ENCODE measurements around the gene TRPM3.

TRPM3 gene

DNA sequence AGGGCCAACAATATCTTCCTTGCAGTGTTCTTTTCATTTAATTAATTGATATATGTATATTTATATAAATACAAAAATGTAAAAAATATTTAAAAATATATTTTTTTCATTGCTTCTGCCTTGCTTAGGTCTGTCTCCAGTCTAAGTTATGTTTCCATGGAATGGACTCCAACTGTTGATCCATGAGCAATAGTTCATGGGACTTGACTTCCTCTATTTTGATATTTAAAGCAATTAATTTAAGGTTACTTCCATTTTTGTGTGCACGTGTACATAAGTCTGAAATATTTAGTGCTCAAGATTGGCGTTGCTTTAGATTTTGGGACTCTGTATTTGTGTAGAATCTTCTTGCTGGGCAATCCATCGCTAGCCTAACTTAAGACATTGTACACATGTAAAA is 551.6 kb downstream of the TRPM3 start:
- ATAC-seq, result no peak

DNA sequence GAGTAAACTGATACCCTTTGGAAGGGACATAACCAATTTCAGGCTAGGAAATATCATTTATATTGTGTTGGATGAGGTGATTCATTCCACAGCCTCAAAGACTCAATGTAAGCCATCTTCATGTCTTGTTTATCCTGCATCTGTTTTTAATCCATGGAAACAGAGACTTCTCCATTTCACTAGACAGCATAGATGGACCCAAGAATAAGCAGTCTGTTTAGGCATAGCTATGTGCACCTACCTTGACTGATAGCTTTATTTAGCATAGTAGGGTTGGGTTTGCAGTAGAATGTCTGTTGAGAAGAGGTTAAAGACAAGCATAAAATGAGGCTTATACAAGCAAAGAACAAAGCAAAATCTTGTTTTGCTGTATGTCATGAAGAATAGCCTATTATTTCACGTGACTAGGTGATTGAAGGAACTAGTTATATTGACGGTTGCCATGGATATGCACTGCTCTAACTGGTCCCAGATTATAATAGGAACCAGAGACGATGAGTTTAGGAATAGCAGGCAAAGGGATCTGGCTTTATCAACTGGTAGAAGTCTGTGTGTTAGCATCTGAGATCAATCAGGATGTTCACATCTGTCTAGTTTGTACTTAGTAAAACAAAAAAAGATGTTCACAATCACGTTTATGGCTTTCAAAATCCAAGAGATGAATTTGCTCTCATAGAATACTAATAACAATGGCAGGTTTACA is 552.2 kb downstream of the TRPM3 start:
- no peak for ATAC-seq

DNA sequence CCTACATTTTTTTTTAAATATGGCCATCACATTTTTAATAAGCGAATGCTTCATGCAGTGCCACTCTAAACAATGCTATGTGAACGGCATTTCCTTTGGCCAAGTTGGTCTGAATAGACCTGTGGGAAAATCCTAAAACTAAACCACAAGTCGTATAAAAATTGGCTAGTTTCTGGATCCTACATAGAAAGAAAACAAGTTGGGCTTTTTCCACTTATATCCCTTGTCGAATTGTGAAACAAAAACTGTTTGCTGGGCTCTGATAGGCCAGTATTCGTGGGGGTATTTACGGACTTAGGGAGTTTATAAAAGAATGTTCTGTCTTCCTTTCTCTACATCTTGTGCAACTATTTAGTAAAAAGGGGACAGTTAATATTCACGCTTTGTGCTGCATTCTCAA is 553.9 kb downstream of the TRPM3 start:
- no peak for ATAC-seq

DNA sequence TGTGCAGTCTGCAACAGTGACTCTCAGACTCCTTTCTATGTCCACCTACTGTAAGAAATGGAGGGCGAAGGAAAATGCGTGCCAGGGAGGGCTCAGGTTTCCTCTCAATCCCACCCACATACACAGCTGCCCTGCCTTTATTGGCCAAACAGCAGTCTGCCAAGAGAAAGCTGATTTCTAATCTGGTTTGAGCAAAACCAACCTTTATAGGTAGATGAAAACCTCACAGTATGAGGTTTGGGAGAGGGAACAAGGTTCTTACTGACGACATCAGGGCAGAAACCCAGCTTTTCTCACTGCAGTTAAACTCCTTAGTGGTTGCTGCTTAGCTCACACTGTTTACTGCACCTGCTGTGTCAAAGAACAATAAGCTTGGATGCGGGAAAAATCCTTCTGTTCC is 554.7 kb downstream of the TRPM3 start:
- no peak for ATAC-seq

DNA sequence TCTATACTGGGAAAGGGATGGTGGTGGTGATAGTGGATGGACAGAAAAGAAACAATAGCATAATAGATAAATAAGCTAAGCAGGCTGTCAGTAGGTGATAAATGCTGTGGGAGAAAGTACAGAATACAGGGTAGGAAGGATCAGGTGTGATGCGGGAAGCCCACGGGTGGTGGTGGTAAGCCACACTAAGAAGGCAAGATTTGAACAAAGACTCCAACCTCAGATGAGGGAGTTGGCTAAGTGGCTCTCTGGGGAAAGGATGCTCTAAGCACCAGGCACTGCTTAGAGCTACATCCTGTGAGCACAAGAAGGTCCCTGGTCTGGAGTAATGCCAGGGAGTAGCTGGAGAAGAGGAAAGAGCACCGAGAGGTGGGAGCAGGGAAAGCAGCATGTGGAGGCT is 555.4 kb downstream of the TRPM3 start:
- ATAC-seq, result no peak

DNA sequence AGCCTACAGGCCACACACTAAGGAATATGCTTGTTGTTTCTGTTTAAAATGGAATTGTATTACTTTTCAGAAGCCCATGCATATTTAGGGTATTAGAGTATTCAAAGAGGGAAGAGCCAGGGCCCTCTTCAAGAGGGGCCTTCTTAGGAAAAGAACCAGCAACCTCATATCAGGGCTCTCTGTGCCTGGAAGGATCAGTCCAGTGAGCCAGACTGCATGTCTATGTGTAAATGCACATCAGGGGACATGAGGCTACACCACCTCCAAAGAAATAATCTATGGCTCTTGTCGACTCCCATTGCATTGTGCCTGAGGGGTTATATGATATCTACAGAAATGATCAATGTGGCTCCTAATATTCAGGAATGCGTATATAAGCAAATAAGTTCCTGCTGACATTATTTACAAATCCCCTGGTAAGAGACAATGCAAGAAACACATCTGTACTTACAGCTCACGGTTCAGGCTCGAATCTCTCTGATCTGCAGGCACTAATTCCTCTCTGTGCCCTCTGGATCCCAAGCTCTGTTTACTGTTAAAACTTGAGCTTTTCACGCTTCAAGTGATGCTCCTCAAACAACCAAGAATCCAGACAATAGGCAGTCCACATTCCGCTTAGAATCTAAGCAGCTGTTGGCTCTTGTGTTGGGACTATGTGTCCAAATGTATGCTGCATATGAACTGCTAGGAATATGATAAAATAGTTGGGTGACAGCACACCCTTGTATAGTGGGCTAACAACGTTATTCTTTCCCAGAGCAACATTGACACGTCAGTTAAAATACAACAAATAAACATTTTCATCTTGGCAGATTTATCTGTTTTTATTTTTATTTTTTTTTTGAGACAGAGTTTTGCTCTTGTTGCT is 556.7 kb downstream of the TRPM3 start:
- no peak for ATAC-seq

DNA sequence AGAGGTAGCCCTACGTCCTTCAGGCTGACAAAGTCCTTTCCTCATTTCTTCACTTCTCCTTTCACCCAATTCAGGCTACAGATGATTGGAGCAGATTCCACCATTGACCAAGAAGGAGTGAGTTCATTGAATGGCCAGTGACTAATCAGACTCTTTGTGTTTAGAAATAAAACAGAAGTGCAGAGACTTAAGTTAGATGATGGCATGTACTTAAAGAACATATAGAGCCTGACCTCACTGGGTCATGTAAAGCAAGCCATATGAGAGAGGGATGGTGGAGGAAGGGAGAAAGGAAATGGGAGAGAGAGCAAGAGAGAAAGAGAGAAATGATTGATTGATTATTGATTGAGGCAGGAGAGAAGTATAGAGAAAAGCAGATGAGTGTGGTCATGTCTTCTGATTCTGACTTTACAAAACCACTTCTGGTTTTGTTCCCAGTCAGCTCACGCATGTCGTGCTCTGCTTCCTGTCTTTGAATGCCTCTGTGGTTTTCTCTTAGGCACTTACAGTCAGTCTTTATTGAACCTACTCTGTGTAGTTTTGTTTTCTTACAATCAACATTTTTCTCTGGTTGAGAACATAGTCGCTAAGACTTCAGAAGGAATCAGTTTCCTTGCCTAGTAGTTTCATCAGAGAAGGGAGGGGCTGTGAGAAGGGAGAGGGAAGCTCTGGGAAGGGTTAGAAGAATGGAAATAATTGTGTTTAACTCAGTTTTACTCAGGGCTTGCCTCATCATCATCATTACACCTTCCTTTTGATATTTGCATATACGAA is 557.8 kb downstream of the TRPM3 start:
- peak; percentile 93 to 94 for ATAC-seq

DNA sequence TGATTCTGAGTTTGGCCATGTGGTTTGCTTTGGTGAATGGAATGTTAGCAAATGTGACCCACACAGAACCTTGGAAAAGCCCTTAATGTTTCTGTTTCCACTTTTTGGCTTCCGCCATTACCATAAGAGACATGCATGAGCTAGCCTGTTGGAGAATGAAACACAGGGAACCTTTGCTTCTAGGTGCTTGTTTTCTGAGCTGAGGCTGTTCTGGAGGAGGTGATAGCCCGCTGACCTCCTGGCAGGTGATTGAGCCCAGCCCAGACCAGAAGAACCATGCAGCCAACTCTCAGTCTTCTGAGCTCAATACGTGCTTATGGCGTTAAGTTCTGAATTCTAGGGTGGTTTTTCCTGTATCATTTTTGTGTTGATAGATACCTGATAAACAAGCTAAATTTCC is 558.4 kb downstream of the TRPM3 start:
- no peak for ATAC-seq

DNA sequence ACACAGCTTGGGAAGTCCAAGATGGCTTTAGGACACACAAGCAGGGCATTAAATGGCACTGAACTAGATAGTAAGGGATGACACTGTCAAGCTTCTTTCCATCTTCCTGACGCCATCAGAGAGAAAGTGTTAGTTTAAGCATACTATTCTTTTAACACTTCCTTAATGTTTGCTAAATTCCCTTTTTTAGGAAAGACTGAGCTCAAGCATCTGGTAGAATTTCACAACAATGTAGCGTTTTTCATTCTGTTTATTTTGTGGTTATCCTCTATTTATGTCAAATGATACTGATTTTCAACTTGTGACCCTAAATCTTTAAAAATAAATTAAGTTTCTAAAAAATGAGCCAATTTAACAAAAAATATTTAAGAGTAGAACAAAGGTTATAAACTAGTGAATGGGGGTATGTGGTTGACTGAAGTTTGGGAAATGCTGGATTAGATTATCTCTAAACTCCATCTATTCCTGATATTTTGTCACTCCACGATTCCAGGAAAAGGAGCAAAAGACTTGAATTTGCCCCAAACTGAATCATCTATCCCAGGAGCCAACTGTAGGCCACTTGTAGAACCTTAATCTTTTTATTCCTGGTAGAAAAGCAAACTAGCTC is 559.5 kb downstream of the TRPM3 start:
- no peak for ATAC-seq

DNA sequence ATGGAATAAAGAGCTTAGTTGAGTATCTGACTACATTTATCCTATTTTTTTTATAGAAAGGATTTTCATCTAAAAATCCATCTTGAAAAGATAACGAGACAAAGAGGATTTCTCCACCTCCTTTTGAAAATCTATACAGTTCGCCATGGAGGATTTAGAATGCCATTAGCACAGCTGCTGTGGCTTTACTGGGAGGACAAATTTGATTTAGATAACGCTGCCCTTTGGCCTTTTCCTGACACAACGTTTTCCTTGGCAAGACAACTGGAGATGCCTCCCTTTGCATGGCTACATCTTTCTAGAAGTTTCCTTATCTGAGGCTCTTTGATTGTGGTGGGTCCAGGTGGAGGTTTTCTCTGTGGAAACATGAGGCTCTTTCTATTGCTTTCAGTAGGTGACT is 560.3 kb downstream of the TRPM3 start:
- no peak for ATAC-seq

DNA sequence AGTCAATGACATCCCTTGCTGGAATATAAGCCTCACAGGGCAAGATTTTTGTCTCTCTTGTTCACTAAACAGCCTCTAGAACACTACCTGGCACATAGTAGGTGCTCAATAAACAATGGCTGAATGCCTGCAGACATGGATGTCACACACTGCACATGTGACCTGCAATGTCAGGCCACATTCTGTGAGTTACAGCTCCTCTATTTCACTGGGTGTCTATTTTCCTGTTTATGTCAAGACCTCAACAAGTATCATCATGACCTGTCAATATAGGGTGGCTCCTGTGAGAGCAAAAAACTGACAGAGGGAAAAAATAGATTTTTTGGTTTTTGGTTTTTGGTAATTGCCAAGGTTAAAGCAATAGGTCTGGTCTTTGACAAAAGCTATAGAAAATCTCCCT is 562.3 kb downstream of the TRPM3 start:
- no peak for ATAC-seq

DNA sequence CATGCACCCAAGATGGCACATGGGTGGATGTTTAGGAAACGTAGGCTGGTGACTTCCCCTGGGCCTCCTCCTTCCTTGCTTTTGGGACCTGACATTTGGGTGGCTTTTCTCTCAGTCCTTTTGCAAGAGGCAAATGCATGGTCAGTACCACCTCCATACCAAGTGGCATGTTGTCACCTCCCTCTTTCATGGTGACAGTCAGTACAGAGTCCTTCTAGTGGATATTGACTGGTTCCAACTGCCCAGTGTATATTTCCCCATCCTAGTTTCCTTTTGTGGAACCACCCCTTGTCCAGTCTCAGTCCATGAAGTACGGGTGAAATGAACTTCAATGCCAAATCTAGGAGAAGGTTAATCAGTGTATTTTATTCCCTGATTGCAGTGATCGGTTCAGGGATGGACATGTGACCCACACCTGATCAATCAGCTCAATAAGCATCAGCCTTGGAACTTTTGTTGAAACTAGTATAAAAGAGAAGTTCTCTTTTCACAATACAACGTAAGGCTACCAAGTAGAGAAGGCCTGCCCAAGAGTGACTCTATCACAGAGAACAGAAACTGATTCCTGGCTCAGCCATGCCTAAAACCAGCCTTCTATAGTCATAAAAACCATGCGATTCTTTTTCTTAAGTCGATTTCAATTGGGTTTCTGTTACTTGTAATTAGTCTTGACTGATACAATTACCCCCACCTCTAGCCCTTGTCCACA is 563.6 kb downstream of the TRPM3 start:
- ATAC-seq, result peak; percentile 38 to 60

DNA sequence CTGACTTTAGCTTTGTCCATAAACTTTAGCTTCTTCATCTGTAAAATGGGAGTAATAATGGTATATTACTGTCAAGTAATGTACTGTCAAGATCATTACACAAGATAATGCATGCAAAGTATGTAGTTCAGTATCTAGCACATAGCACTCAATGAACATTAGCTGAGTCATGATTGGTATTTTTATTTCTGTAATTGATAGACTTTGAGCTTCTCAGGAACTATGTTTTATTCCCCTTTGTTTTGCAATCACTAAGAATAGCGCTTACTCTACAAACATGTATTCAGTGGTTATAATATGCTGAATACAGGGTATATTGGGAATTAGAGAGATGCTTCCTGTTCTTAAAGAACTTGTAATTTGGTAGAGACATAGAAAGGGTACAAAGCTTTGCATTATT is 564.6 kb downstream of the TRPM3 start:
- ATAC-seq, result no peak

DNA sequence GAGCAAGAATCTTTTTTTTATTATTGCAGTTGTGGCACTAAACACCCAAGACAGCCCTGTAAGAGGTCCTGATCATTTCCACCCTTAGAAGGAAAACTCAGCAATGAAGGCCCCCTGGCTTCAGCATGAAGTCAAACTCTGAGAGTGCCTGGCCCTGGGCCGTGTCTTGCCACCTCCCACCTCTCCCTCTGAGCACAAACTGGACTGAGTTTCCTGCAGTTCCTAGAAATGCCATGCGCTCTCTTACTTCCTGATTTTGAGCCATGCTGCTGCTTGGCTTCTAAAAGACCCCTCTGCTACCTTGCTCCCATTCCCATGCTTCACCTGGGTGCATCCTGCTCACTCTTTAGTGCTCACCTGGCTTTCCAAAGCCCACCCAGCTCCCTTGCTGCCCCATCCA is 566.5 kb downstream of the TRPM3 start:
- no peak for ATAC-seq

DNA sequence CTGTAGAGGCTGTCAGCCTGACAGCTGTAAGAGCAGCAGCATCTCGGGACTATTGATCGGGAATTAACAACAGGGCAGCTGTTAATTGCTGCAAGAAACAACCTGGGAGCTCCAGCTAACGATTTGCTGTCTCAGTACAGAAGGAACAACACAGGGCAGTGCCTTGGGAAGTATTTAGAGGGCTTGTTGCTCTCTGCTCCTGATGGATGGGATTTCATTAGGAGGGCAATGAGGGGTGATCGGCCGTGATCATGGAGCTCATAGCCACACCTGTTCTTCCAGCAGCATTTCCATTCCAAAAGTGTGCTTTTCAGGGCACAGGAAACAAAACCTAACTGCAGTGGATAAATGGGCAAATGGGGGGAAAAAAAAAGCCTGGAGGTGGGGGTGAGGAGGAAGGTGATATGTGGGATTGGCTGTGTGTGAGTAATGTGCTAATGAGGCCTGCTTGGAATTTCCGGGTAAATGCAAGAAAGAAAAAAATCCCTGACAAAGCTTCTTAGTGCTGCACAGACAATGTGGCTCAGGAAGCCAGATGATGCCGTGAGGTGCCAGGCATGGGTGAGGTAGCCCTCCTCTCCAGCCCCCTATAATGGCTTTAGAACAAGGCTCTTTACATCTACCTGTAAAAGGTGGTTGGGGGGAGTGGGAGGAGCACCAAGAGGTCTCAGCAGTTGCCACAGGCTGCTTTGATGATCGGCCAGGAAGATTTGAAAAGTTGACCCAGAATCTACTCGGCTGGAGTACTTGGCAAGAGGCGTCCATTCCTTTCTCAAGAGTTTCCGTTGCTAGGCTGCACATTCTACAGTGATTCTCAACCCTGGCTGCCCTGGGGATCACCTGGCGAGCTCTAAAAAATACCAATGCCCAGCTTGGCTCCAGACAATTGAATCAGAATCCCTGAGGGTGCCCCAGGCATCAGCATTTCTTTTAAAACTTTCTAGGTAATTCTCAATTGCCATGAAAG is 567.4 kb downstream of the TRPM3 start:
- no peak for ATAC-seq

DNA sequence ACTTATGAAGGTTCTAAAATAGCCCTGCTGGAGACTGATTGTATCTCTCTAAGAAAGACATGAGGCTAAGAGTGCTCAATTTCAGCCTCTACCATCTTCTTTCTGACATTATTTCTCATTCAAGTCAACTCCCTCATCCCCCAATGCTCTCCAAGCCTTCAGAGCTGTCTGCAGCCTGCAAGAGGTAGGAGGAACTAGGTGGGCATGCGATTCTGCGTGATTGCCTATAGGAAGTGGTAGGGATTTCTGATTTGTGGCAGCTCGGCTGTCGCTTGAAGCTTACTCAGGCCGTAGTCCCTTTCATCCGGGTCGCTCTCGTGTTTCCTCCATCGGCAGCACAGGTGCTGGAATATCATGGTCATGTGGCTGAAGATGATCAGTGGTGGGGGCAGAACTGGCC is 568.9 kb downstream of the TRPM3 start:
- no peak for ATAC-seq

DNA sequence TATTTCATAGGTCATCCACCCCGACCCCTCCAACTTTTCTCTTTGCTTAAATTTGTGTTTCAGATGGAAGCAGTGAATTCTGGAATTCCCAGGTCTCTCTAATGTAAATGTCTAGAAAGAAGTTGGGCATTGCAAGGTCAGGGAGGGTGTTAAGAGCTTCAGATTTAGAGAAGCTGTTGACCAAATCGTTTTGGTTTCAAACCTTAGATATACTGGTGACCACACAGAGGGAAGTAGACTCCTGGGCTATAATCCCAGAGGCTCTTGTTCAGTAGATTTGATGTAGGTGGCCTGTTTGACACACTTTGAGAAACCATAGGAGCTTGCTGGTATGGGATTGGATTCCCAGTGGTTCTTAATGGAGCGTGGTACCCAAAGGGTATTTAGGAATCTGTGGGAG is 569.6 kb downstream of the TRPM3 start:
- ATAC-seq, result no peak

DNA sequence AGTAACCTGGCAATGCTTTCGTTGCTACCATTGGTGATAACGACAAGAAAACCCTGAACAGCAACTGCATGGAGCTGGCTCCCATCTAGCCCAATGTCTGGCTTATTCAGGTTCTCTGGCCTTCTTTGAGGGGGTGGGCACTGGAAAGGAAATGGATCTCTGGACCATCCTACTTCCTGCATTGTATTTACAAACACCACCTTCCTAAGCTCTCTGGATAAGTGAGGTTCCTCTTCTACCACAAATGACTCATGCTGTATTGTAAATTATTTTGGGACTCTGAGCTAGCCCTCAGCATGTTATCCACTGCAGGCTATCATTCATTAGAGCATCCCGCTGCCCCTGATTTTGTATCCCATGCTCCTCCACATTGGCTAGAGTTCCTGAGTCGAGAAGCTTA is 570.0 kb downstream of the TRPM3 start:
- no peak for ATAC-seq

DNA sequence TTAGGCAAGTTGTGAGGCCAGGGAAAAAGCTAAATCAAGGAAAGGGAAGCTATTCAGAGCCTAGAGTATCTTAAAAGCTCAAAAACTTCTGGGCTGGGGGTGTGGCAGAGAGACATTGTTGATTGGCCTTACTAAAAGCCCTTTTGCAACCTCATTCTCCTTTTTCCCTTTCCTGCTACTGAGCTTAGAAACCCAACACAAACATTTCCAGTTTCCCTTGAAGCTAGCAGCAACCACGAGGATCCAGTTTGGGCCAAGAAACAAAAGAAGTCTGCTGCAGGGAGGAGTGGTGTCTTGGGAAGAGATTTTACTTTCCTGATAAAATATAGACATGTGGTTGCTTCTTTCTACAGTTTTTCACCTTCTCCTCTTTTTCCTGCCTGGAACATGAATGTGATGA is 571.5 kb downstream of the TRPM3 start:
- no peak for ATAC-seq

DNA sequence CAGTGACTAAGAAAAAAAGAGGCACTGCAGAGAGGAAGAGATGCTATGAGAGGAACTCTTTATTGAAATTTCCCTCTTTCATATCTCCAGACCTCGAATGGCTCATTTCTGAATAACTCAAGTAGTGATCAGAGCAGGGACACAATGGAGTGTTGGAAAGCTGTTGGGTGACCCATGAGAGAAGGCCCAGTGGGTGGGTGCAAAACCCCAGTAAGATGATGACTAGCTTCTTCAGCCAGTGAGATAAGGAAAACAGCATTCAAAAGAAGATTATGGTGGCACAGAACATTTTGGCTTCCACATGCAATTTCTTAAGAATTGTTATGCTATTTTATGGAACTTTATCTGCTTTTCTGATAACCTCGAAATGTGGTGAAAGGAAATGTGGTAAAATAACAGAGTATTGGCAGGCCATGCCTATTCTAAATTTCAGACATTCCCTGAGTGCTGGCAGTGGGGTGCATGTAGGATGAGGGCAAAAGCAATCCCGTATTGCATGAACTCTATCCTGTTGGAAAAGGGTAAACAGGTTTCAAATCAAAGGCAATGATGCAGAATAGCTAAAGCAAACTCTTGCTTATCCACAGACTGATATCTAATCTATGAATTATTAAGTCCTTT is 579.0 kb downstream of the TRPM3 start:
- ATAC-seq, result no peak

DNA sequence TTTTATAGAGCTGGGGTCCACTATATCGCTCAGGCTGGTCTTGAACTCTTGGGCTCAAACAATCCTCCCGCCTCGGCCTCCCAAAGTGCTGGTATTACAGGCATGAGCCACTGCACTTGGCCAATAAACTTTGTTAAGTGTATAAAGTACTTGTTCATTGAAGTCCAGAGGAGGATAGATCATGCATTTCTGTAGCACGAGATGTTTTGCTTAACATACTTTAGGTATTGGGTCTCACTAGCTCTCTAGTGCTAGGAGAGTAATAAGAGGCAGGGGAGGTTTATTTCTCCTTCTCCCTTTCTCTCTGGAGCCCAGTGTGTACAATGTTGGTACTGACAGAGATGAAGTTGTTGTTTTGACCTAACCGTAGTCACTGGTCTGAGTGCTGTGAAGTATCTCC is 581.4 kb downstream of the TRPM3 start:
- no peak for ATAC-seq
